Lower lobe of right lung (tissue), 2 donors: ENCODE results near the gene TTC23. TPM values are rescaled to one million over a fixed set of nuclear protein-coding genes. Genes with fewer than 3 reads are reported as not detected.
A peak's percentile ranks its signal among the peaks of the same experiment; 100 is the strongest.

ENCODE experiments used
- ATAC-seq, 2 donors: fragments of 200-7000 bp; cut with Tn5 transposase; one replicate each; pipeline ENCODE4 v1.9.1; 2020 to 2022; ENCODE audit warnings: mild to moderate bottlenecking in 2 of 2, moderate library complexity in 2 of 2
- DNase-seq: peaks from one replicate; pipeline ENCODE4 v3.0.0-alpha.2; 2020
- H3K27ac ChIP-seq: fragments of 200-600 bp; one replicate; pipeline ENCODE4 v1.8.0; 2022
- H3K27me3 ChIP-seq: fragments of 200-600 bp; one replicate; pipeline ENCODE4 v1.8.0; 2022; ENCODE audit warnings: low read depth
- H3K36me3 ChIP-seq: fragments of 200-600 bp; one replicate; pipeline ENCODE4 v1.8.0; 2022; ENCODE audit warnings: mild to moderate bottlenecking
- H3K4me1 ChIP-seq: fragments of 200-600 bp; one replicate; pipeline ENCODE4 v1.8.0; 2022
- H3K4me3 ChIP-seq: fragments of 200-600 bp; one replicate; pipeline ENCODE4 v1.8.0; 2022; ENCODE audit warnings: mild to moderate bottlenecking
- H3K9me3 ChIP-seq: fragments of 200-600 bp; one replicate; pipeline ENCODE4 v1.8.0; 2022
- intact Hi-C: fragments of 100-400 bp; cut with DNase I; formaldehyde crosslinking; loops from one replicate; pipeline ENCODE4 v1.11.0; 2022
- total RNA-seq: library from RNA; stranded (reverse); fragmentation: NEBNext Ultra II Directional; extraction: Animal tissue kit (Norgen Biotek cat#: 25700); gene quantifications from one replicate; pipeline ENCODE4 v1.2.1, GENCODE V29; 2021
- TF ChIP-seq, protein P1 (sequence below): fragments of 200-600 bp; IDR thresholded peaks from one replicate; pipeline ENCODE4 v1.8.0; 2022; ENCODE audit warnings: antibody characterized with exemption, mild to moderate bottlenecking
- donor health status: DM: no; HTN: yes; CAD: no; lungs with severe emphysema.

Gene TTC23
- total RNA-seq, 1 donor from 2014 or later, result 16.4 TPM

GRCh38 chr15:99109555-99110021 is 139.8 kb downstream of the TTC23 start:
- TF ChIP-seq, protein P1, sequence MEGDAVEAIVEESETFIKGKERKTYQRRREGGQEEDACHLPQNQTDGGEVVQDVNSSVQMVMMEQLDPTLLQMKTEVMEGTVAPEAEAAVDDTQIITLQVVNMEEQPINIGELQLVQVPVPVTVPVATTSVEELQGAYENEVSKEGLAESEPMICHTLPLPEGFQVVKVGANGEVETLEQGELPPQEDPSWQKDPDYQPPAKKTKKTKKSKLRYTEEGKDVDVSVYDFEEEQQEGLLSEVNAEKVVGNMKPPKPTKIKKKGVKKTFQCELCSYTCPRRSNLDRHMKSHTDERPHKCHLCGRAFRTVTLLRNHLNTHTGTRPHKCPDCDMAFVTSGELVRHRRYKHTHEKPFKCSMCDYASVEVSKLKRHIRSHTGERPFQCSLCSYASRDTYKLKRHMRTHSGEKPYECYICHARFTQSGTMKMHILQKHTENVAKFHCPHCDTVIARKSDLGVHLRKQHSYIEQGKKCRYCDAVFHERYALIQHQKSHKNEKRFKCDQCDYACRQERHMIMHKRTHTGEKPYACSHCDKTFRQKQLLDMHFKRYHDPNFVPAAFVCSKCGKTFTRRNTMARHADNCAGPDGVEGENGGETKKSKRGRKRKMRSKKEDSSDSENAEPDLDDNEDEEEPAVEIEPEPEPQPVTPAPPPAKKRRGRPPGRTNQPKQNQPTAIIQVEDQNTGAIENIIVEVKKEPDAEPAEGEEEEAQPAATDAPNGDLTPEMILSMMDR, result no peak
- Histone ChIP-seq H3K27ac (no peak overlapping the region), H3K9me3 (no peaks in the 10 kb centered on the region), H3K4me1 (peaks cover 17% of the 10 kb centered on the region), H3K36me3 (no peaks in the 10 kb centered on the region), H3K27me3 (peaks cover 11% of the 10 kb centered on the region), H3K4me3 (no peak overlapping the region)
- no peak for ATAC-seq
- intact Hi-C loops, result no loop called here
- DNase-seq, result peak; percentile 33

DNA sequence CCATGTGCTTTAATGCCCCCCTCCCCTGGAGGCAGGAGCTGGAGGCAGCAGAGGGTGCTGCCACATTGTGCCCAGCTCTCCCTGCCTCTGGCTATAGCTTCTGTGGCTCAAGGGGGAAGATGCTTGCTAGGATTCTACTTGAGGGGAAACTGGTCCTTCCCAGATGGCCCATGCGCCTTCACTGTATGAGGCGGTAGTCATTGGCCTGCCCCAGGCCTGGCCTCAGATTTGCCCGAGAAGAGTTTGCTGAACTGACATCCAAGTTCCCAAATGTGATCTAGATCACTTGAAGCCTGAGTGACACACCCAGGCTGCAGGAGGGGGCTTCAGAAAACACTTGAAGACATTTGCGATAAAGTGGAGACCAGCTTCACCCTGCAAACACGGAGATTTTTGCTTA is 140.4 kb downstream of the TTC23 start:
- DNase-seq (peak; percentile 9), ATAC-seq (no peak)
- H3K36me3 ChIP-seq, result no peaks in the 10 kb centered on the region
- peaks cover 17% of the 10 kb centered on the region for H3K4me1 ChIP-seq
- H3K9me3 ChIP-seq, result no peaks in the 10 kb centered on the region
- no peak overlapping the region for H3K4me3 ChIP-seq
- no peak overlapping the region for H3K27ac ChIP-seq
- TF ChIP-seq, protein P1, result no peak
- H3K27me3 ChIP-seq, result peaks cover 11% of the 10 kb centered on the region
- intact Hi-C loops, result no loop called here

- H3K4me3 ChIP-seq, result peak overlapping the region; percentile 65
- H3K27me3 ChIP-seq, result peaks cover 32% of the 10 kb centered on the region
- intact Hi-C loops, result no loop called here
- TF ChIP-seq, protein P1, result no peak
- peak overlapping the region; percentile 43 for H3K27ac ChIP-seq
- H3K9me3 ChIP-seq, result no peaks in the 10 kb centered on the region
- peak in 1 of 2 donors; percentile 6 for ATAC-seq
- no peaks in the 10 kb centered on the region for H3K36me3 ChIP-seq
- H3K4me1 ChIP-seq, result peaks cover 17% of the 10 kb centered on the region
- DNase-seq, result peak; percentile 42
These were observed 142.8 kb downstream of the TTC23 start for GRCh38 chr15:99106417-99107220.

GRCh38 chr15:99105514-99106341 is 143.7 kb downstream of the TTC23 start:
- DNase-seq, result peak; percentile 56
- no peaks in the 10 kb centered on the region for H3K36me3 ChIP-seq
- H3K27ac ChIP-seq, result peak overlapping the region; percentile 43
- ATAC-seq, result peak; percentile 19
- peaks cover 20% of the 10 kb centered on the region for H3K4me1 ChIP-seq
- H3K4me3 ChIP-seq, result peak overlapping the region; percentile 65
- H3K27me3 ChIP-seq, result peaks cover 41% of the 10 kb centered on the region
- TF ChIP-seq, protein P1, result no peak
- H3K9me3 ChIP-seq, result no peaks in the 10 kb centered on the region
- intact Hi-C loops, result no loop called here

- TF ChIP-seq, protein P1, result peak; percentile 85
- ATAC-seq, result peak; percentile 92 to 96
- intact Hi-C loops, result no loop called here
These were observed 144.4 kb downstream of the TTC23 start, which contains the start of gene SYNM for GRCh38 chr15:99104788-99105513. Gene SYNM, plus strand, starts transcription at chr15:99105080. Its CDS starts 120 bp downstream, at chr15:99105200.

More at GRCh38 chr15:99104788-99105513, 144.4 kb downstream of the TTC23 start, which contains the start of gene SYNM:
- H3K36me3 ChIP-seq, result no peaks in the 10 kb centered on the region
- H3K27me3 ChIP-seq, result peaks cover 47% of the 10 kb centered on the region
- peak; percentile 73 for DNase-seq
- no peaks in the 10 kb centered on the region for H3K9me3 ChIP-seq
- peak within 1 kb of the TSS; percentile 76 for H3K27ac ChIP-seq
- peaks cover 26% of the 10 kb centered on the region for H3K4me1 ChIP-seq
- H3K4me3 ChIP-seq, result peak within 1 kb of the TSS; percentile 65
